ENCODE data around the gene BTBD2.

Gene BTBD2

GRCh38 chr19:2046046-2046907 is 30.8 kb upstream of the BTBD2 start:
- DNase-seq (ENCODE audit: low read depth): no peak
- TF ChIP-seq CTCF (IDR thresholded peaks at IDR 0.05; ENCODE audit: insufficient read depth, low read depth, low read length, missing control alignments): no peak

GRCh38 chr19:2045501-2046045 is 30.1 kb upstream of the BTBD2 start:
- no peak for TF ChIP-seq CTCF (IDR thresholded peaks at IDR 0.05; ENCODE audit: insufficient read depth, low read depth, low read length, missing control alignments)
- DNase-seq (ENCODE audit: low read depth): no peak
- no peak overlapping the region for H3K4me3 ChIP-seq (ENCODE audit: low read length)

More at GRCh38 chr19:2046046-2046907, 30.8 kb upstream of the BTBD2 start:
- H3K4me3 ChIP-seq (ENCODE audit: low read length): no peak overlapping the region

- TF ChIP-seq CTCF (IDR thresholded peaks at IDR 0.05; ENCODE audit: insufficient read depth, low read depth, low read length, missing control alignments): no peak
- no peak overlapping the region for H3K4me3 ChIP-seq (ENCODE audit: low read length)
- DNase-seq (ENCODE audit: low read depth): no peak
These were observed 29.4 kb upstream of the BTBD2 start for GRCh38 chr19:2044709-2045500.

- H3K4me3 ChIP-seq (ENCODE audit: low read length): no peak overlapping the region
- DNase-seq (ENCODE audit: low read depth): no peak
- TF ChIP-seq CTCF (IDR thresholded peaks at IDR 0.05; ENCODE audit: insufficient read depth, low read depth, low read length, missing control alignments): no peak
These were observed 28.6 kb upstream of the BTBD2 start for GRCh38 chr19:2043961-2044708.

- DNase-seq (ENCODE audit: low read depth): no peak
- TF ChIP-seq CTCF (IDR thresholded peaks at IDR 0.05; ENCODE audit: insufficient read depth, low read depth, low read length, missing control alignments): no peak
These were observed 27.7 kb upstream of the BTBD2 start for GRCh38 chr19:2043251-2043641.

GRCh38 chr19:2042485-2043250 is 27.2 kb upstream of the BTBD2 start:
- H3K4me3 ChIP-seq (ENCODE audit: low read length): no peak overlapping the region
- no peak for TF ChIP-seq CTCF (IDR thresholded peaks at IDR 0.05; ENCODE audit: insufficient read depth, low read depth, low read length, missing control alignments)
- no peak for DNase-seq (ENCODE audit: low read depth)

More at GRCh38 chr19:2043251-2043641, 27.7 kb upstream of the BTBD2 start:
- H3K4me3 ChIP-seq (ENCODE audit: low read length): no peak overlapping the region

All from epithelial cell of esophagus (primary cell).